GM20000 (cell line): ENCODE measurements around the gene PSAPL1.

Experiments used
- DNase-seq: peaks from one replicate; pipeline ENCODE4 v3.0.0; 2012; ENCODE audit warnings: low spot score
- CTCF ChIP-seq: IDR thresholded peaks from 2 replicates; pipeline ENCODE4 v1.5.1; 2012; ENCODE audit warnings: mild to moderate bottlenecking, control low read depth; ENCODE audit errors: extremely low read depth, missing control alignments

Gene PSAPL1

GRCh38 chr4:7431696-7432530, 2.8 kb downstream of the PSAPL1 start:
- DNase-seq: no peak
- TF ChIP-seq CTCF: no peak

- DNase-seq: no peak
- no peak for TF ChIP-seq CTCF
Measured at GRCh38 chr4:7430965-7431695, 3.6 kb downstream of the PSAPL1 start.

- DNase-seq: no peak
- TF ChIP-seq CTCF: no peak
Measured at GRCh38 chr4:7430368-7430964, 4.3 kb downstream of the PSAPL1 start.

- no peak for DNase-seq
- no peak for TF ChIP-seq CTCF
Measured at GRCh38 chr4:7429601-7430078, 5.1 kb downstream of the PSAPL1 start.

GRCh38 chr4:7429069-7429416, 5.7 kb downstream of the PSAPL1 start:
- no peak for DNase-seq
- TF ChIP-seq CTCF: no peak

GRCh38 chr4:7428261-7429068, 6.3 kb downstream of the PSAPL1 start:
- TF ChIP-seq CTCF: no peak
- DNase-seq: no peak
